ENCODE data around the gene RFWD3.

Gene RFWD3

DNA sequence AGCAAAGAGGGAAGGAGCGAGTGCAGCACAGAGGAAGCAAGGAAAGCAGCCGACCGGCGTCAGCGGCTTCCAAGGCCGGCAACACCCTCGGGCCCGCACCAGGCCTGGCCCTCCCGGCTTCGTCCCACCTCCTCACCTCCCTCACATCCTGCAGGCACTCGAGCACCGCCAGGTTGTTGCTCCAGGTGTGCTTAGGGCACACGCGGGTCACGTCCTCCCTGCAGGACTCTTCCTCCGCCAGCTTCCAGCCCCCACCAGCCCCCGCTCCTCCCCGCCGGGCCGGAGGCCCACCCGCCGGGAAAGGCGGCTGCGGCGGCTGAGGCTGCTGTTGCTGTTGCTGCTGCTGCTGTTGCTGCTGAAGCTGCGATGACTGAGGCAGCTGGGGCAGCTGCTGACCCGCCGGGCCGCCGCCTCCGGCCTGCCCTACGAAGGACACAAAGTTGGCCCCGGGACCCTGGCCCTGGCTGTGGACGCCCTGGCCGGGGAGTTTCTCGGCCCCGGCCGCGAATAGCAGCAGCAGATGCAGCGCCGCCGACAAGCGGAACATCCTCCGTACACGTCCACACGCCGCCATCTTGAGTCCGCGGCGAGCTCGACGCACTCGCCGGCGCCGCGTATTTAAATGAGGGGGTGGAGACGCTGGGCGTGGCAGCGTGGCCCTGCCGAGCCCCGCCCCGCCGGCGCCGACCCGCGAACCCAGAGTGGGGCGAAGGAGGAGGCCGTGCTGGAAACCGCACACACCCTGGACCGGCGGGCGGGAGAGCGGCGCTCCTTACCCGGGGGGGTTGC is 60.0 kb downstream of the RFWD3 start, which contains the start of gene GLG1:
Gene GLG1 (minus strand): TSS at position 594 of the 789 bp plus-strand sequence. CDS start 20 bp downstream, at position 574.
- Histone ChIP-seq H3K9me3 (ENCODE audit: low read length) (no peaks in the 10 kb centered on the region), H3K4me1 (ENCODE audit: insufficient read depth, low read length, severe bottlenecking) (peaks cover 32% of the 10 kb centered on the region), H3K9ac (ENCODE audit: low read length) (peak within 1 kb of the TSS; percentile 87), H3K27ac (ENCODE audit: low read depth, low read length, poor library complexity, severe bottlenecking) (peak within 1 kb of the TSS; percentile 39), H2AFZ (ENCODE audit: low read length) (peak within 1 kb of the TSS; percentile 21; the same call in 1 of the 2 replicates), H3K27me3 (ENCODE audit: insufficient read depth, low read length) (no peaks in the 10 kb centered on the region), H4K20me1 (ENCODE audit: insufficient read depth, low read length) (no peaks in the 10 kb centered on the region), H3K36me3 (ENCODE audit: insufficient read depth, low read length) (no peaks in the 10 kb centered on the region), H3F3A (ENCODE audit: insufficient read depth, low read length) (0 out of 2 replicates have a peak, but pooled peaks cover 2% of the 10 kb centered on the region), H3K4me3 (ENCODE audit: low read depth, low read length, poor library complexity, severe bottlenecking) (peak within 1 kb of the TSS; percentile 75), H3K9me2 (ENCODE audit: low read depth, low read length) (no peaks in the 10 kb centered on the region), H3K79me2 (ENCODE audit: insufficient read depth, low read length) (peaks cover 39% of the 10 kb centered on the region), H3K4me2 (ENCODE audit: low read length) (peak within 1 kb of the TSS; percentile 75)
- TF ChIP-seq, protein P1, sequence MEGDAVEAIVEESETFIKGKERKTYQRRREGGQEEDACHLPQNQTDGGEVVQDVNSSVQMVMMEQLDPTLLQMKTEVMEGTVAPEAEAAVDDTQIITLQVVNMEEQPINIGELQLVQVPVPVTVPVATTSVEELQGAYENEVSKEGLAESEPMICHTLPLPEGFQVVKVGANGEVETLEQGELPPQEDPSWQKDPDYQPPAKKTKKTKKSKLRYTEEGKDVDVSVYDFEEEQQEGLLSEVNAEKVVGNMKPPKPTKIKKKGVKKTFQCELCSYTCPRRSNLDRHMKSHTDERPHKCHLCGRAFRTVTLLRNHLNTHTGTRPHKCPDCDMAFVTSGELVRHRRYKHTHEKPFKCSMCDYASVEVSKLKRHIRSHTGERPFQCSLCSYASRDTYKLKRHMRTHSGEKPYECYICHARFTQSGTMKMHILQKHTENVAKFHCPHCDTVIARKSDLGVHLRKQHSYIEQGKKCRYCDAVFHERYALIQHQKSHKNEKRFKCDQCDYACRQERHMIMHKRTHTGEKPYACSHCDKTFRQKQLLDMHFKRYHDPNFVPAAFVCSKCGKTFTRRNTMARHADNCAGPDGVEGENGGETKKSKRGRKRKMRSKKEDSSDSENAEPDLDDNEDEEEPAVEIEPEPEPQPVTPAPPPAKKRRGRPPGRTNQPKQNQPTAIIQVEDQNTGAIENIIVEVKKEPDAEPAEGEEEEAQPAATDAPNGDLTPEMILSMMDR (IDR thresholded peaks at IDR 0.05; ENCODE audit: low read length), result no peak
- TF ChIP-seq EZH2 (IDR thresholded peaks at IDR 0.05; ENCODE audit: borderline replicate concordance, low read length), result no peak

DNA sequence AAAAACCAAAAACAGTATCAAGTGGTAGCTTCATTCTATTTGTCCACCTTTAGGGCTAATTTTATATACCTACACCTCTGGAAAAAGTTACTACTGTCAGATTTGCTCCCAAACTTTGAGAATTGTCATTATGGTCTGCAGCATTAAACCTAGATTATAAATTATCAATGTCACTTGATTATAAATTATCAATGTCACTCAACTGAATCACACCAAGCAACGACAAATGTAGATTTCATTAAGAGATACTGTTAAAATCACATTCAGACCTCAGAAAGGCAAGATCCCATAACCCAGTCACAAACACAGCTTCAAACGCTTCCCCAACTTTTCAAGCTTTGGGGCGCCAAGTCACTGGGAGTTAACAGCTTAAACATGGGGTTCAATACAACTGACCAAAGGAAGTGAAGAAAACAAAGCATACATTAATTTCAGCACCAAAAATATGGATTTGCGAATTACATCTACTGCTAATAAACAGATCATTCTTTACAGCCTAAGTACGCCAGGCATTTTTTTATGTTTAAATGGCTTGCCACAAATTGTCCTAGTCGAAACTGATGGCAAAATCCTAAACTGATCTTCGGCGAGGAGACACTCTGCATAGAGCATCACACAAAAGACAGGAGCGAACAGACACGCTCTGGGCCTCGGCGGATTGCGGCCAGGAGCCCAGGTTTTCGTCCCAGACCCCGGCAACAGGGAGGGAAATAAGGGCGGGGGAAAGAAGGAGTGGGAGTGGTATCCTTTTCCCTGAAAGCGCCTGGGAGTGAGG is 60.7 kb downstream of the RFWD3 start:
- Histone ChIP-seq H3K27me3 (ENCODE audit: insufficient read depth, low read length) (no peaks in the 10 kb centered on the region), H3K4me2 (ENCODE audit: low read length) (peak overlapping the region; percentile 75), H3F3A (ENCODE audit: insufficient read depth, low read length) (0 out of 2 replicates have a peak, but pooled peaks cover 4% of the 10 kb centered on the region), H4K20me1 (ENCODE audit: insufficient read depth, low read length) (no peaks in the 10 kb centered on the region), H3K79me2 (ENCODE audit: insufficient read depth, low read length) (peaks cover 47% of the 10 kb centered on the region), H3K9me3 (ENCODE audit: low read length) (no peaks in the 10 kb centered on the region), H3K4me3 (ENCODE audit: low read depth, low read length, poor library complexity, severe bottlenecking) (peak overlapping the region; percentile 75), H3K9ac (ENCODE audit: low read length) (peak overlapping the region; percentile 87), H3K27ac (ENCODE audit: low read depth, low read length, poor library complexity, severe bottlenecking) (peak overlapping the region; percentile 39), H3K36me3 (ENCODE audit: insufficient read depth, low read length) (peaks cover under 1% of the 10 kb centered on the region; the same call in 1 of the 2 replicates), H3K9me2 (ENCODE audit: low read depth, low read length) (no peaks in the 10 kb centered on the region), H2AFZ (ENCODE audit: low read length) (no peak overlapping the region), H3K4me1 (ENCODE audit: insufficient read depth, low read length, severe bottlenecking) (peaks cover 40% of the 10 kb centered on the region)
- no peak for TF ChIP-seq EZH2 (IDR thresholded peaks at IDR 0.05; ENCODE audit: borderline replicate concordance, low read length)
- TF ChIP-seq, protein P1 (IDR thresholded peaks at IDR 0.05; ENCODE audit: low read length), result no peak

DNA sequence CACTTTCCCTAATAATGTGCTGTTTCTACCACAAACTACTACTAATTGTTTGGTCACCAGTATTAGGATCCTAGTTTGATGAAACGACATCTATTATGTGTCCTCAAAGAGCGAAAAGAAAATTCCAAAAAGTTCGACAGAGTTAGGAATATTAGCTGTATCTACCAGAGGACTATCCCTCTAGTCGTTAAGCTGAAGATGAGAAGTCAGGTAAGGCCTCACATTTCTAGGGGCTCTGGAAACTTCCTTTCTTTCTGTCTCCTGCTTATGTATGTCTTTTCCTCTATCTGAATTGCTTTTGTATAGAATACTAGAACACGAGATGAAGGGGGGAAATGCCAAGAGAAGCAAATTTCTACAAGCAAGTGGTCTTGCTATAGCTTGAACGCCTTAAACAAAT is 61.3 kb downstream of the RFWD3 start:
- 0 out of 2 replicates have a peak, but pooled peaks cover 4% of the 10 kb centered on the region for H3F3A ChIP-seq (ENCODE audit: insufficient read depth, low read length)
- peak overlapping the region; percentile 75 for H3K4me2 ChIP-seq (ENCODE audit: low read length)
- H3K79me2 ChIP-seq (ENCODE audit: insufficient read depth, low read length), result peaks cover 53% of the 10 kb centered on the region
- H3K36me3 ChIP-seq (ENCODE audit: insufficient read depth, low read length), result peaks cover 3% of the 10 kb centered on the region; the same call in 1 of the 2 replicates
- H3K9me2 ChIP-seq (ENCODE audit: low read depth, low read length), result no peaks in the 10 kb centered on the region
- H3K4me1 ChIP-seq (ENCODE audit: insufficient read depth, low read length, severe bottlenecking), result peaks cover 43% of the 10 kb centered on the region
- peak overlapping the region; percentile 75 for H3K4me3 ChIP-seq (ENCODE audit: low read depth, low read length, poor library complexity, severe bottlenecking)
- H4K20me1 ChIP-seq (ENCODE audit: insufficient read depth, low read length), result no peaks in the 10 kb centered on the region
- peak overlapping the region; percentile 87 for H3K9ac ChIP-seq (ENCODE audit: low read length)
- H3K27me3 ChIP-seq (ENCODE audit: insufficient read depth, low read length), result no peaks in the 10 kb centered on the region
- no peaks in the 10 kb centered on the region for H3K9me3 ChIP-seq (ENCODE audit: low read length)
- no peak overlapping the region for H3K27ac ChIP-seq (ENCODE audit: low read depth, low read length, poor library complexity, severe bottlenecking)
- TF ChIP-seq EZH2 (IDR thresholded peaks at IDR 0.05; ENCODE audit: borderline replicate concordance, low read length), result no peak
- TF ChIP-seq, protein P1 (IDR thresholded peaks at IDR 0.05; ENCODE audit: low read length), result no peak
- H2AFZ ChIP-seq (ENCODE audit: low read length), result no peak overlapping the region
